ENCODE measurements around the gene HACD1. TPM values are rescaled to one million over a fixed set of nuclear protein-coding genes. Genes with fewer than 3 reads are reported as not detected.

The HACD1 gene, protein sequence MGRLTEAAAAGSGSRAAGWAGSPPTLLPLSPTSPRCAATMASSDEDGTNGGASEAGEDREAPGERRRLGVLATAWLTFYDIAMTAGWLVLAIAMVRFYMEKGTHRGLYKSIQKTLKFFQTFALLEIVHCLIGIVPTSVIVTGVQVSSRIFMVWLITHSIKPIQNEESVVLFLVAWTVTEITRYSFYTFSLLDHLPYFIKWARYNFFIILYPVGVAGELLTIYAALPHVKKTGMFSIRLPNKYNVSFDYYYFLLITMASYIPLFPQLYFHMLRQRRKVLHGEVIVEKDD
- 35.5 to 63.8 TPM (median 58.6 TPM) in 5 replicates for total RNA-seq (2022; extraction: Qiagen RNA extraction)

DNA sequence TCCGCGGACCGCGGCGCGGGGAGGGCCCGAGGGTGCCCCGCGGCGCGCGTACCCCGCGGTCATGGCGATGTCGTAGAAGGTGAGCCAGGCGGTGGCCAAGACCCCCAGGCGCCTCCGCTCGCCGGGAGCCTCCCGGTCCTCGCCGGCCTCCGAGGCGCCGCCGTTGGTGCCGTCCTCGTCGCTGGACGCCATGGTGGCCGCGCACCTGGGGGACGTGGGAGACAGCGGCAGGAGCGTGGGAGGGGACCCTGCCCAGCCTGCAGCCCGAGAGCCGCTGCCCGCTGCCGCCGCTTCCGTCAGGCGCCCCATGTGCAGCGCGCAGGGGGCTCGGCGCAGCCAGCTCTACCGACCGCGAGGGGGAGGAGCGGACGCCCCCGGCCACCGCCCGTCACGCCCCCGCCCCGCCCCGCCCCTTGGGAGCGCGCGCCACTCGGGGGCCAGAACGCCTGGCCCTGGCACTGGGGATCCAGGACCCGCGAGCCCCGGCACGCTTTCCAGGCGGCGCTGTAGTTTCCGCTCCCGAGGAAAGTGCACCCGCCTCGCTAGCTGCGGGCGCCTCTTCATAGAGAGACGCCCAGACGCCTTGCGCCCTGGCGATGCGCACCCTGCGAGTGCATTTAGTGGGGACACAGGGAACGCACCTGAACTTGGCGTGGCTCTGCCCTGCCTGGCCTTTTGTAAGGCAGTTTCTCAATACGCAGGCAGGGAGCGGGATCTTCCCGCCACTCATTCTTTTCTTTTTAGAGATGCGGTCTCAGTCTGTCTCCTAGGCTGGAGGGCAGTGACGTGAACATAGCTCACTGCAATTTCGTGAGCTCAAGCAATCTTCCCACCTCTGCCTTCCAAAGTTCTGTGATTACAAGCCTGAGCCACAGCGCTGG lies at the start of gene HACD1:
Gene HACD1 (minus strand): TSS at position 344 of the 881 bp plus-strand sequence. CDS start 35 bp downstream, at position 309.

DNA sequence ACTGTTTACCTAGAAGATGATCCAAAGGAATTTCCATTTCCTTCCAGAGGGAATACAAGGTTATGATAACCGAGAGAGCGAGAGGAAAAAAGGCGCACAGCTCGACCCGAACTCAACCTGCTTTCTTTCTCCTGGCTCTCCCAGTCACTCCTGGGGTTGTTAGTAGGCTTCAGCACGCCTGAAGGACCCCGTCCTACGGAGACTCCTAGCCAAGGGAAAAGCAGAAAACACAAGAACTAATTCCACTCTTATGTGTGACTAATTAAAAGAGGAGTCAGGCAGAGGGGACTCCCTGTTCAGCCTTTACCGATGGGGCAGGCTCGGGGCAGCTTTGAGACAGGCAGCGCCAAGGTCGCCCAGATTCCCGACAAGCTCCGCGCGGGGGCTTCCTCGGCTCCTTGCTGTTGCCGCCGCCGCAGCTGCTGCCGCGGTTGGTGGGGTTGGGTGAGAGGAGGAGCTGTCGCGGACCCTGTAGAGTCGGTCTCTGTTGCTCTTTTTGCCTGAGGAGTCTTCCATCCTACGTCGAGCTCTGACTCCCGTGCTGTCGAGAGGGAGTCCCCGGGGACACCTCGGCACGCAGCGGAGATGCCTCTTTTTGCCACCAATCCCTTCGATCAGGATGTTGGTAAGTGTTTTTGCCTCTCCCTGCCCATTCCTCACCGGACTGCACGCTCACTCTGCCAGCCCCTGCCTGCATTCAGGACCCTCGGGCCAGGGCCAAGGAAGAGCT lies 26.7 kb upstream of the HACD1 start, which contains the start of gene STAM:
Gene STAM (plus strand): TSS at position 397 of the 730 bp plus-strand sequence. CDS start 189 bp downstream, at position 586.

Other genes starting within 250 kb of the HACD1 start
- gene ST8SIA6, start 162.8 kb downstream of the HACD1 start, total RNA-seq (2022; extraction: Qiagen RNA extraction), result 0.06 to 0.12 TPM (median 0.06 TPM) in 4 of 5 replicates, not detected in the other
- 22.7 to 26.4 TPM (median 22.7 TPM) in 5 replicates for gene STAM, start 26.8 kb upstream of the HACD1 start, total RNA-seq (2022; extraction: Qiagen RNA extraction)
- gene TMEM236, start 134.8 kb upstream of the HACD1 start, total RNA-seq (2022; extraction: Qiagen RNA extraction), result 0.03 to 0.06 TPM (median 0.05 TPM) in 5 replicates
- gene MRC1, start 192.0 kb upstream of the HACD1 start, total RNA-seq (2022; extraction: Qiagen RNA extraction), result 0.02 to 0.03 TPM (median 0.03 TPM) in 4 of 5 replicates, not detected in the other

Measured in A549 treated with Hydrocortisone at 1 μM for 4 hours (cell line).